ENCODE data around the gene ATP8B4.

GRCh38 chr15:49887659-49888322 lies 231.2 kb downstream of the ATP8B4 start:
- TF ChIP-seq POLR2A (IDR thresholded peaks at IDR 0.05; ENCODE audit: extremely low read depth, insufficient read length) (no peak), MYC (IDR thresholded peaks at IDR 0.05; ENCODE audit: low read depth, low read length) (no peak), MAX (IDR thresholded peaks at IDR 0.05; ENCODE audit: low read depth, low read length) (no peak), CTCF (IDR thresholded peaks at IDR 0.05; ENCODE audit: low read depth, low read length) (no peak)

All from NB4 (cell line).